GM12878 (cell line): ENCODE data around the gene PAX5. TPM values are rescaled to one million over a fixed set of nuclear protein-coding genes. Genes with fewer than 3 reads are reported as not detected.
A peak's percentile ranks its signal among the peaks of the same experiment; 100 is the strongest.

Experiments used
- ATAC-seq: fragments of 200-7000 bp; cut with Tn5 transposase; 3 replicates; pipeline ENCODE4 v1.9.1; 2020; ENCODE audit warnings: mild to moderate bottlenecking, moderate library complexity
- BruUV-seq: library from RNA; stranded (reverse); fragments of 400-500 nt; replicated peaks from 2 replicates; lab custom pipeline; 2021; lab: Mats Ljungman, UMichigan
- CTCF ChIA-PET: fragments of 300-600 bp; sonication (Branson Sonifier 250); formaldehyde crosslinking; extraction: SDS; loops from one replicate; lab custom pipeline; 2021; ENCODE audit warnings: inconsistent platforms; lab: Yijun Ruan, JAX
- POLR2A ChIA-PET: fragments of 350-600 bp; formaldehyde crosslinking; extraction: SDS; loops from one replicate; lab custom pipeline; 2021; ENCODE audit warnings: inconsistent platforms; lab: Charles Lee
- RAD21 ChIA-PET: fragments of 300-600 bp; sonication (Branson Sonifier 250); formaldehyde crosslinking; loops from one replicate; lab custom pipeline; 2023; ENCODE audit warnings: antibody characterized with exemption; ENCODE audit not compliant: unreplicated experiment; lab: Charles Lee
- SMC1A ChIA-PET: fragments of 300-600 bp; sonication (Branson Sonifier 250); formaldehyde crosslinking; loops from one replicate; lab custom pipeline; 2023; ENCODE audit not compliant: unreplicated experiment, uncharacterized antibody; lab: Charles Lee
- DNase-seq: peaks from one replicate; pipeline ENCODE4 v3.0.0-alpha.2; 2011; ENCODE audit warnings: low read depth, low spot score
- FAIRE-seq: peaks from 3 replicates; lab custom pipeline; 2011; peaks lifted over from hg19 to GRCh38; lab: Jason Lieb, UNC
- H2AFZ ChIP-seq: 2 replicates; pipeline ENCODE4 v1.6.0; 2011; ENCODE audit warnings: low read depth, low read length, control low read depth; ENCODE audit not compliant: control insufficient read depth
- H3K27ac ChIP-seq: 2 replicates; pipeline ENCODE4 v1.5.1; 2011; ENCODE audit warnings: control low read depth; ENCODE audit not compliant: control insufficient read depth, insufficient read depth
- H3K27me3 ChIP-seq, 2 experiments: replicated peaks in 1 of 2; 2 replicates each; pipeline versions ENCODE4 v1.6.0 to v1.6.1; 2011; ENCODE audit warnings: low read length in 1 of 2; ENCODE audit not compliant: control insufficient read depth in 2 of 2, insufficient read depth in 2 of 2
- H3K36me3 ChIP-seq, 2 experiments: 2 replicates each; pipeline ENCODE4 v1.5.1; 2011; ENCODE audit warnings: low read length in 1 of 2; ENCODE audit not compliant: control insufficient read depth in 2 of 2, insufficient read depth in 2 of 2
- H3K4me1 ChIP-seq: 2 replicates; pipeline ENCODE4 v1.6.1; 2011; ENCODE audit warnings: mild to moderate bottlenecking, low read length, moderate library complexity, mixed read lengths; ENCODE audit not compliant: control insufficient read depth, insufficient read depth
- H3K4me2 ChIP-seq: 2 replicates; pipeline ENCODE4 v1.6.0; 2011; ENCODE audit warnings: control low read depth; ENCODE audit not compliant: control insufficient read depth, insufficient read depth
- H3K4me3 ChIP-seq: fragments of 200-600 bp; sonication (generic); 2 replicates; pipeline ENCODE4 v1.5.1; 2016
- H3K79me2 ChIP-seq: 2 replicates; pipeline ENCODE4 v1.6.0; 2011; ENCODE audit warnings: low read length; ENCODE audit not compliant: control insufficient read depth, insufficient read depth
- H3K9ac ChIP-seq: 2 replicates; pipeline ENCODE4 v1.8.0; 2011; ENCODE audit warnings: low read length, control low read depth, mixed read lengths; ENCODE audit not compliant: control insufficient read depth, insufficient read depth
- H3K9me3 ChIP-seq: replicated peaks from 3 replicates; pipeline ENCODE4 v1.5.1; 2011; ENCODE audit warnings: mild to moderate bottlenecking, low read length; ENCODE audit not compliant: control insufficient read depth, insufficient read depth
- H4K20me1 ChIP-seq: 2 replicates; pipeline ENCODE4 v1.6.0; 2011; ENCODE audit not compliant: control insufficient read depth, insufficient read depth
- BCL11A ChIP-seq: IDR thresholded peaks from 2 replicates; pipeline ENCODE4 v1.6.1; 2011; ENCODE audit warnings: low read depth, low read length
- CHD1 ChIP-seq: IDR thresholded peaks from 2 replicates; pipeline ENCODE4 v1.6.1; 2012; ENCODE audit warnings: low read depth, low read length, improper control_type of control experiment
- HCFC1 ChIP-seq: fragments of 150-350 bp; IDR thresholded peaks from 2 replicates; pipeline ENCODE4 v1.6.1; 2014; ENCODE audit warnings: low read length
- IRF5 ChIP-seq: fragments of 450-650 bp; IDR thresholded peaks from 2 replicates; pipeline ENCODE4 v1.6.1; 2017; ENCODE audit warnings: borderline replicate concordance
- LARP7 ChIP-seq: fragments of 450-650 bp; IDR thresholded peaks from 2 replicates; pipeline ENCODE4 v1.6.1; 2017; ENCODE audit warnings: mild to moderate bottlenecking
- POLR2A ChIP-seq: IDR thresholded peaks from 2 replicates; pipeline ENCODE4 v1.6.1; 2011; ENCODE audit warnings: low read depth, mild to moderate bottlenecking, low read length
- TCF7 ChIP-seq: IDR thresholded peaks from 2 replicates; pipeline ENCODE4 v1.6.1; 2014; ENCODE audit warnings: antibody characterized with exemption, borderline replicate concordance
- ZNF687 ChIP-seq: fragments of 450-650 bp; IDR thresholded peaks from 2 replicates; pipeline ENCODE4 v1.6.1; 2017; ENCODE audit warnings: mild to moderate bottlenecking, moderate library complexity
- WGBS: methylation state at CpG from one replicate; pipeline ENCODE4 v1.1.6; 2016; ENCODE audit warnings: low lambda C conversion rate; ENCODE audit not compliant: insufficient replicate concordance, insufficient coverage; ENCODE audit errors: missing lambda C conversion rate; 5-methylcytosine and 5-hydroxymethylcytosine counted together
- in situ Hi-C: fragments of 300-500 bp; cut with MboI; formaldehyde crosslinking; loops from 9 replicates; pipeline ENCODE4 v1.14.3; 2018; ENCODE audit warnings: mixed read lengths
- intact Hi-C: fragments of 100-400 bp; cut with micrococcal nuclease; formaldehyde crosslinking; loops from one replicate; pipeline ENCODE4 v1.14.2; 2022; ENCODE audit not compliant: unreplicated experiment
- polyA plus RNA-seq, 11 experiments: library from polyadenylated mRNA; depleted of rRNA in 4 of 11; unstranded in 6 of 11; stranded (reverse) in 5 of 11; fragments of >200 nt; fragmentation: Nextera tagmentation in 4 of 11; fragmentation: Illumina TruSeq in 1 of 11; extraction: Ambion mirVana in 4 of 11; extraction: Trizol in 1 of 11; gene quantifications; 1 replicate in 1 of 11; 2 replicates in 10 of 11; pipeline versions ENCODE4 v1.2.1 to v1.2.3, GENCODE V29; 2011 to 2016; ENCODE audit warnings: inconsistent platforms in 2 of 11, missing spikeins in 2 of 11, low read depth in 1 of 11
- total RNA-seq, 4 experiments: library from RNA; depleted of rRNA in 3 of 4; stranded (reverse); fragments of >200 nt in 3 of 4; fragmentation: Illumina TruSeq in 1 of 4; extraction: Trizol in 1 of 4; gene quantifications; 2 replicates each; pipeline versions ENCODE4 v1.2.1 to v1.2.3, GENCODE V29; 2013 to 2021

PAX5 gene
- total and polyA plus RNA-seq, 10 of the 15 experiments (the other 5 are each of a cell fraction or from before 2014, with no cell fraction given), result 2.2 to 123 (median 31.9) TPM

DNA sequence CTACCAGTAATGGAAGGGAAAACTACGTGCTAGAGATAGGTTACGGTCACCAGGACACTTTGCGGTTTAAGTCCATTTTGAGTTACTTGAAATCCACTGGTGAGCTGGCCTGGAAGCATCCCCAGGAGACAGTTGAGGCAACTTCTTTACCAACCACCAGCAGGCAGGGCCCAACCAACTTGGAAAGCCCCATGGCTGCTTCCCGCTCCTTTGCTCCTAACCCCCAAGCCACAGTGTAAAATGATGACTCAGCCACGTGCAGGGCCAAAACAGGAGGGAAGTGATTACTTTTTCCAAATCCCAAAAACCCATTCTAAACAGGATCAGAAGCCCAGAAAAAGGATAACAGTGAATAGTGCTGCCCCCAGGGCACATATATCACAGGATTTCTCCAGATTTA is 87.4 kb downstream of the PAX5 start (continued):
- TF ChIP-seq ZNF687 (0 out of 2 replicates have a peak, but pooled peaks have one; percentile 25), BCL11A (no peak)

DNA sequence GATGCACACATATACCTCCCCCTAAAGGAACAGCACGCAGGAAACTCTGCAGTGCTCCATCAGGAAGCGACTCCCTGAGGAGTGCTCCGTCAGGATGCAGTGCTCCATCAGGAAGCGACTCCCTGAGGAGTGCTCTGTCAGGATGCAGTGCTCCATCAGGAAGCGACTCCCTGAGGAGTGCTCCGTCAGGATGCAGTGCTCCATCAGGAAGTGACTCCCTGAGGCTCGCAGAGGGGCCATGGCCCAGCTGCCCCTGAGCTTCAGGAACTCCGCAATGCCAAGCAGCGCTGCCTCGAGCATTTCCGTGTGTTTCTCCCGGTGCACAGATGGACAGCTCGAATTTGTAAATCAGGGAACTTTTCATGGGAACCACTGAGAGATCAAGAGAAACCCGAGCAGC is 88.1 kb downstream of the PAX5 start:
- Histone ChIP-seq H3K4me3 (no peak overlapping the region), H3K9ac (no peak overlapping the region), H3K79me2 (peaks cover 16% of the 10 kb centered on the region), H3K4me2 (no peak overlapping the region), H3K36me3 (peaks cover 26 to 37% of the 10 kb centered on the region in 2 experiments), H3K27ac (peak overlapping the region; percentile 62), H2AFZ (no peak overlapping the region), H3K9me3 (no peaks in the 10 kb centered on the region), H3K4me1 (peaks cover 20% of the 10 kb centered on the region), H3K27me3 (no peaks in the 10 kb centered on the region), H4K20me1 (no peaks in the 10 kb centered on the region)
- ChIA-PET CTCF (interaction anchor here (1.0 to 1.4 kb wide), 2 partner anchors 45 to 73 kb away, joined by 3 read pairs; no protein-coding TSS in a partner anchor), POLR2A (no interaction called here), RAD21 (no interaction called here), SMC1A (no interaction called here)
- ATAC-seq (no peak), DNase-seq (no peak), FAIRE-seq (no peak)
- no TSS peak for BruUV-seq
- in situ Hi-C loops (loop anchor here (25.0 kb wide), 1 partner anchor 1041 kb away; no protein-coding TSS in a partner anchor), intact Hi-C loops (loop anchor here (10.0 kb wide), 1 partner anchor 59 kb away; no protein-coding TSS in a partner anchor)
- WGBS, result 91% methylated on average over 14 of the region's 14 CpGs
- TF ChIP-seq IRF5 (no peak), TCF7 (no peak), HCFC1 (no peak), CHD1 (no peak), POLR2A (no peak), LARP7 (no peak)
